Measurements from ENCODE around the gene RAE1. TPM values are rescaled to one million over a fixed set of nuclear protein-coding genes. Genes with fewer than 3 reads are reported as not detected.

The RAE1 gene
- total and polyA plus RNA-seq, 5 donors: 9.4 to 15.6 (median 14.5) TPM

- no peak overlapping the region for H3K27ac ChIP-seq (ENCODE audit: low read length)
- DNase-seq: peak in 1 of 3 donors; percentile 50
- intact Hi-C loops (cut with DNase I): loop anchor here in 1 of 4 donors (10.0 kb wide), 1 partner anchor 222 kb away; no protein-coding TSS in a partner anchor
- 85% methylated on average over 25 of the region's 25 CpGs for whole genome bisulfite sequencing
- H3K4me1 ChIP-seq (ENCODE audit: control insufficient read depth, insufficient read depth, low read length): no peaks in the 10 kb centered on the region
- no peak for ATAC-seq
- no peaks in the 10 kb centered on the region for H3K27me3 ChIP-seq (ENCODE audit: control insufficient read depth, insufficient read depth)
- H3K9me3 ChIP-seq (ENCODE audit: control insufficient read depth, low read length): no peaks in the 10 kb centered on the region
- H3K4me3 ChIP-seq (ENCODE audit: low read length): no peak overlapping the region
Measured at GRCh38 chr20:57372581-57373350, 21.7 kb downstream of the RAE1 start.

GRCh38 chr20:57374343-57374930, 23.4 kb downstream of the RAE1 start:
- ATAC-seq (peak in 1 of 2 donors; percentile 39), DNase-seq (no peak)
- no peaks in the 10 kb centered on the region for H3K27me3 ChIP-seq (ENCODE audit: control insufficient read depth, insufficient read depth)
- H3K9me3 ChIP-seq (ENCODE audit: control insufficient read depth, low read length): no peaks in the 10 kb centered on the region
- WGBS: 66% methylated on average over 12 of the region's 12 CpGs
- no peaks in the 10 kb centered on the region for H3K4me1 ChIP-seq (ENCODE audit: control insufficient read depth, insufficient read depth, low read length)
- no peak overlapping the region for H3K4me3 ChIP-seq (ENCODE audit: low read length)
- intact Hi-C loops (cut with DNase I): loop anchor here in 1 of 4 donors (10.0 kb wide), 1 partner anchor 220 kb away; no protein-coding TSS in a partner anchor
- peak overlapping the region; percentile 53 for H3K27ac ChIP-seq (ENCODE audit: low read length)

- Histone ChIP-seq H3K9me3 (ENCODE audit: control insufficient read depth, low read length) (no peaks in the 10 kb centered on the region), H3K27ac (ENCODE audit: low read length) (peak overlapping the region; percentile 53), H3K4me3 (ENCODE audit: low read length) (no peak overlapping the region), H3K27me3 (ENCODE audit: control insufficient read depth, insufficient read depth) (no peaks in the 10 kb centered on the region), H3K4me1 (ENCODE audit: control insufficient read depth, insufficient read depth, low read length) (no peaks in the 10 kb centered on the region)
- intact Hi-C loops (cut with DNase I): loop anchor here in 1 of 4 donors (10.0 kb wide), 1 partner anchor 220 kb away; no protein-coding TSS in a partner anchor
- 70% methylated on average over 14 of the region's 14 CpGs for whole genome bisulfite sequencing
- ATAC-seq (peak; percentile 30 to 68), DNase-seq (peak in 1 of 3 donors; percentile 75)
Measured at GRCh38 chr20:57374931-57375651, 24.0 kb downstream of the RAE1 start.

- intact Hi-C loops (cut with DNase I): loop anchor here in 1 of 4 donors (10.0 kb wide), 1 partner anchor 219 kb away; no protein-coding TSS in a partner anchor
- DNase-seq: no peak
- Histone ChIP-seq H3K4me3 (ENCODE audit: low read length) (no peak overlapping the region), H3K27me3 (ENCODE audit: control insufficient read depth, insufficient read depth) (no peaks in the 10 kb centered on the region), H3K9me3 (ENCODE audit: control insufficient read depth, low read length) (no peaks in the 10 kb centered on the region), H3K27ac (ENCODE audit: low read length) (peak overlapping the region; percentile 53), H3K4me1 (ENCODE audit: control insufficient read depth, insufficient read depth, low read length) (no peaks in the 10 kb centered on the region)
- 84% methylated on average over 10 of the region's 10 CpGs for WGBS
- peak; percentile 15 to 36 for ATAC-seq
Measured at GRCh38 chr20:57375652-57376230, 24.7 kb downstream of the RAE1 start.

GRCh38 chr20:57377350-57377749, 26.3 kb downstream of the RAE1 start:
- H3K27me3 ChIP-seq (ENCODE audit: control insufficient read depth, insufficient read depth): no peaks in the 10 kb centered on the region
- intact Hi-C loops (cut with DNase I): loop anchor here in 1 of 4 donors (10.0 kb wide), 1 partner anchor 217 kb away; no protein-coding TSS in a partner anchor
- DNase-seq (no peak), ATAC-seq (no peak)
- H3K9me3 ChIP-seq (ENCODE audit: control insufficient read depth, low read length): no peaks in the 10 kb centered on the region
- H3K27ac ChIP-seq (ENCODE audit: low read length): no peak overlapping the region
- H3K4me1 ChIP-seq (ENCODE audit: control insufficient read depth, insufficient read depth, low read length): no peaks in the 10 kb centered on the region
- H3K4me3 ChIP-seq (ENCODE audit: low read length): no peak overlapping the region
- WGBS: 84% methylated on average over 13 of the region's 13 CpGs

- Histone ChIP-seq H3K9me3 (ENCODE audit: control insufficient read depth, low read length) (no peaks in the 10 kb centered on the region), H3K27me3 (ENCODE audit: control insufficient read depth, insufficient read depth) (no peaks in the 10 kb centered on the region), H3K27ac (ENCODE audit: low read length) (no peak overlapping the region), H3K4me1 (ENCODE audit: control insufficient read depth, insufficient read depth, low read length) (no peaks in the 10 kb centered on the region), H3K4me3 (ENCODE audit: low read length) (no peak overlapping the region)
- WGBS: 83% methylated on average over 16 of the region's 16 CpGs
- ATAC-seq (no peak), DNase-seq (no peak)
- intact Hi-C loops (cut with DNase I): loop anchor here in 1 of 4 donors (10.0 kb wide), 1 partner anchor 217 kb away; no protein-coding TSS in a partner anchor
Measured at GRCh38 chr20:57378107-57378506, 27.1 kb downstream of the RAE1 start.

GRCh38 chr20:57378646-57379262, 27.7 kb downstream of the RAE1 start:
- Histone ChIP-seq H3K4me1 (ENCODE audit: control insufficient read depth, insufficient read depth, low read length) (no peaks in the 10 kb centered on the region), H3K27ac (ENCODE audit: low read length) (no peak overlapping the region), H3K9me3 (ENCODE audit: control insufficient read depth, low read length) (no peaks in the 10 kb centered on the region), H3K27me3 (ENCODE audit: control insufficient read depth, insufficient read depth) (no peaks in the 10 kb centered on the region), H3K4me3 (ENCODE audit: low read length) (no peak overlapping the region)
- ATAC-seq (no peak), DNase-seq (no peak)
- 88% methylated on average over 4 of the region's 4 CpGs for WGBS
- intact Hi-C loops (cut with DNase I): loop anchor here in 1 of 4 donors (10.0 kb wide), 1 partner anchor 216 kb away; no protein-coding TSS in a partner anchor

GRCh38 chr20:57379263-57379647, 28.2 kb downstream of the RAE1 start:
- Histone ChIP-seq H3K27ac (ENCODE audit: low read length) (no peak overlapping the region), H3K4me1 (ENCODE audit: control insufficient read depth, insufficient read depth, low read length) (no peaks in the 10 kb centered on the region), H3K27me3 (ENCODE audit: control insufficient read depth, insufficient read depth) (no peaks in the 10 kb centered on the region), H3K9me3 (ENCODE audit: control insufficient read depth, low read length) (no peaks in the 10 kb centered on the region), H3K4me3 (ENCODE audit: low read length) (no peak overlapping the region)
- WGBS: 77% methylated on average over 5 of the region's 5 CpGs
- ATAC-seq (no peak), DNase-seq (no peak)
- intact Hi-C loops (cut with DNase I): loop anchor here in 1 of 4 donors (10.0 kb wide), 1 partner anchor 216 kb away; no protein-coding TSS in a partner anchor

- 89% methylated on average over 10 of the region's 10 CpGs for WGBS
Measured at GRCh38 chr20:57380081-57380750, 29.2 kb downstream of the RAE1 start.

More at GRCh38 chr20:57380081-57380750, 29.2 kb downstream of the RAE1 start:
- no peaks in the 10 kb centered on the region for H3K27me3 ChIP-seq (ENCODE audit: control insufficient read depth, insufficient read depth)
- intact Hi-C loops (cut with DNase I): loop anchor here in 2 of 4 donors (5.0 kb wide), 1 partner anchor 117 kb away; no protein-coding TSS in a partner anchor
- H3K9me3 ChIP-seq (ENCODE audit: control insufficient read depth, low read length): no peaks in the 10 kb centered on the region
- DNase-seq (no peak), ATAC-seq (no peak)
- H3K4me1 ChIP-seq (ENCODE audit: control insufficient read depth, insufficient read depth, low read length): no peaks in the 10 kb centered on the region
- no peak overlapping the region for H3K27ac ChIP-seq (ENCODE audit: low read length)
- no peak overlapping the region for H3K4me3 ChIP-seq (ENCODE audit: low read length)

Data from right cardiac atrium (tissue), 5 donors.